Small intestine (tissue), 7 donors: ENCODE results near the gene ANKS1B. TPM values are rescaled to one million over a fixed set of nuclear protein-coding genes. Genes with fewer than 3 reads are reported as not detected.

ENCODE experiments used
- DNase-seq, 2 donors: peaks; one replicate each; pipeline versions ENCODE4 v3.0.0 to v3.0.0-alpha.2; 2013
- FAIRE-seq: peaks from 2 replicates; lab custom pipeline; 2012; peaks lifted over from hg19 to GRCh38; lab: Jason Lieb, UNC
- H3K27ac ChIP-seq, 3 donors: one replicate each; pipeline ENCODE4 v1.5.1; 2013; ENCODE audit warnings: low read length in 2 of 3, mild to moderate bottlenecking in 2 of 3, control low read depth in 1 of 3, inconsistent platforms in 1 of 3, low read depth in 1 of 3, moderate library complexity in 1 of 3
- H3K27me3 ChIP-seq, 3 donors: one replicate each; pipeline ENCODE4 v1.6.1; 2013; ENCODE audit warnings: low read length in 3 of 3, inconsistent platforms in 1 of 3; ENCODE audit not compliant: control insufficient read depth in 3 of 3, insufficient read depth in 3 of 3
- H3K36me3 ChIP-seq, 3 donors: one replicate each; pipeline ENCODE4 v1.6.1; 2013; ENCODE audit warnings: low read length in 3 of 3, inconsistent platforms in 1 of 3, low read depth in 1 of 3, mild to moderate bottlenecking in 1 of 3, moderate library complexity in 1 of 3; ENCODE audit not compliant: control insufficient read depth in 3 of 3, insufficient read depth in 2 of 3
- H3K4me1 ChIP-seq, 3 donors: one replicate each; pipeline ENCODE4 v1.6.1; 2013; ENCODE audit warnings: low read length in 2 of 3, inconsistent platforms in 1 of 3, low read depth in 1 of 3, mild to moderate bottlenecking in 1 of 3, moderate library complexity in 1 of 3; ENCODE audit not compliant: control insufficient read depth in 3 of 3, insufficient read depth in 2 of 3
- H3K4me3 ChIP-seq, 3 donors: one replicate each; pipeline ENCODE4 v1.5.1; 2013; ENCODE audit warnings: low read length in 3 of 3, control low read depth in 1 of 3, inconsistent platforms in 1 of 3, low read depth in 1 of 3, mild to moderate bottlenecking in 1 of 3, moderate library complexity in 1 of 3
- H3K9me3 ChIP-seq, 2 donors: one replicate each; pipeline ENCODE4 v1.6.1; 2013; ENCODE audit warnings: low read depth in 1 of 2, low read length in 1 of 2; ENCODE audit not compliant: control insufficient read depth in 2 of 2, insufficient read depth in 1 of 2
- WGBS, 3 donors: extraction: QIAGEN DNeasy Blood & Tissue Kit; methylation state at CpG; one replicate each; pipeline ENCODE4 v1.1.7; 2013; 5-methylcytosine and 5-hydroxymethylcytosine counted together
- polyA plus RNA-seq, 4 donors: library from polyadenylated mRNA; stranded (reverse) in 3 of 4; unstranded in 1 of 4; fragments of 200-250 nt in 3 of 4; fragments of 120-200 nt in 1 of 4; gene quantifications; one replicate each; pipeline versions ENCODE4 v1.2.1 to v1.2.3, GENCODE V29; 2013
- donor health status: healthy with polysubstance abuse.
- donor health status: control.
- donor health status: control.
- donor health status: Bipolar disorder and iron deficiency.
- donor health status: healthy.

Gene ANKS1B
- polyA plus RNA-seq, 4 donors: 0.44 to 0.72 TPM; not detected in 2

GRCh38 chr12:99170461-99170860, 814.3 kb downstream of the ANKS1B start:
- DNase-seq: no peak
- no peak overlapping the region for H3K4me3 ChIP-seq
- H3K9me3 ChIP-seq: no peaks in the 10 kb centered on the region
- no peak overlapping the region for H3K27ac ChIP-seq
- 68 to 75% (median 69%) methylated on average over 5 of the region's 5 CpGs for WGBS, 3 donors
- no peaks in the 10 kb centered on the region for H3K27me3 ChIP-seq
- H3K4me1 ChIP-seq: no peaks in the 10 kb centered on the region
- no peak for FAIRE-seq
- H3K36me3 ChIP-seq: no peaks in the 10 kb centered on the region

- H3K36me3 ChIP-seq: no peaks in the 10 kb centered on the region
- FAIRE-seq (no peak), DNase-seq (no peak)
- no peak overlapping the region for H3K4me3 ChIP-seq
- no peak overlapping the region for H3K27ac ChIP-seq
- H3K9me3 ChIP-seq: no peaks in the 10 kb centered on the region
- WGBS, 3 donors: 62 to 78% (median 71%) methylated on average over 2 of the region's 2 CpGs
- no peaks in the 10 kb centered on the region for H3K27me3 ChIP-seq
- H3K4me1 ChIP-seq: no peaks in the 10 kb centered on the region
Observed at GRCh38 chr12:99170037-99170436, 814.7 kb downstream of the ANKS1B start.

DNA sequence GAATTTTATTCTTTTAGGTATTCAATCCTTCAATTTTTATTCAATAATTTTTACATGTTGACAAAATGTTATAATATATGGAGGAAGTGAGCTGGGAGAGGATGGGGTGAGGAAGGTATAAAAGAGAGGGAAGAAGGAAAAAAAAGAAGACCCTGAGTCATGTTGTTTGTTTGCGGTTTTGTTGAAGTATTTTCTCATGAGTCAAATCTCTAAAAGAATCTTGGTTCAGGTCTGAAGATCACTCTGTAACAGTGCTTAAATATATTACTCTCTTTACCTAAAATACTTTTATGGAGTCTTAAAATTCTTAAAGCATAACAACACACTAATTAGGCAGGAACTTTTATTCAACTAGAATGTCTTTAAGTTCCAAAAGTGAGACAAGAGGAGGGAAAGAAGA, 826.8 kb downstream of the ANKS1B start:
- Histone ChIP-seq H3K27me3 (no peaks in the 10 kb centered on the region), H3K36me3 (no peaks in the 10 kb centered on the region), H3K27ac (no peak overlapping the region), H3K9me3 (peaks cover 0 to 5% of the 10 kb centered on the region in 2 donors), H3K4me3 (no peak overlapping the region), H3K4me1 (no peaks in the 10 kb centered on the region)
- no peak for DNase-seq
- WGBS, 3 donors: 92 to 96% (median 96%) methylated on average over 1 of the region's 1 CpG
- FAIRE-seq: no peak

DNA sequence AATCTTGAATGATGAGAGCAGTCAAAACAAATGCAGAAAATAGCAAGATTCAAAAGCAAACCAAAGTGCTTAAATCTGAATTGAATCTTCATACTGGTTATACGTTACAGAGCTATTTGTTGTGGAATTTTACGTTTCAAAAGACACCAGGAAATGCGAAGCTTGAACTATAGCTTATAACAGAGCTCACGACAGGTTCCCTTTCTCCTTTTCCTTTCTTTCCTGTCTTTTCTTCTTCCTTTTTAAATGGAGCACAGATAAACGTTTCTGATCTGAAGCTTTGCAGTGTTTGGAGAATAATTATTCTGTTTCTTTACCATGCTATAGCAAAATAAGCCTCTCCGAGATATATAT, 829.8 kb downstream of the ANKS1B start:
- Histone ChIP-seq H3K27me3 (no peaks in the 10 kb centered on the region), H3K4me1 (no peaks in the 10 kb centered on the region), H3K4me3 (no peak overlapping the region), H3K27ac (no peak overlapping the region), H3K36me3 (no peaks in the 10 kb centered on the region), H3K9me3 (no peaks in the 10 kb centered on the region)
- 36 to 45% (median 39%) methylated on average over 6 of the region's 6 CpGs for WGBS, 3 donors
- FAIRE-seq (no peak), DNase-seq (no peak)

DNA sequence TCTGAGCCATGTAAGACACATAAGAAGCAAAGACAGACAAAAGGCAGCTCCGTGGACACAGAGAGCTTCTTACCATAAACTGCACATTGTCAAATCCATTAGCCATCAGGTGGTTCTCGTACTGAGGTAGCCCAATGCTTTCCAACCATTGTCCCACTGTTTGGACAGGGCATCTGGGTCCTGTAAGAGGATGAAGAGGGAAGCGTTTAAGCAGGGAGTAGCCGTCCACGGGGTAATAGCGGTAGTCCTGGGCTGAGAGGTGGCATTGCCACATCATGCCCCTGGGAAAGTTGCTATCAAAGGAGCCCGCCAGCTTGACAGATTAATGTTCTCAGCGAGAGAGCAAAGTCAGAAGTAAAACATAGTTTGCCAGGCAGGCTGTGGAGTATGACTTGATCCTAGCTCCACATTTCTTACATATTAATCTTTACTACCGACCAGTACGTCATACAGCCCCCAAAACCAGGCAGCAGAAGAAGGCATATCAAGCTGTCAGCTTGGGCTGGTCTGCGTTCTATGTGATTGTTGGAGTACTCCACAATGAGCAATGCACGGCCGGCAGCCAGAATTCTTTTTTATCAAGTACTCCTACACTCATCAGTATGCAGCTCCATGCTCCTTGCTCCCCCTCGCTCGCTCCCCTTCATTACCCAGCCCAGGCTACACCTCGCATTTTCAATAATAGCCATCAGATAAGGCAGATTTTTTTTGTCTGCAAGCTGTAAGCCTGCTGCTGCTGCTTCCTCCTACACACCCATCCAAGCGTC, 830.3 kb downstream of the ANKS1B start:
- no peak overlapping the region for H3K4me3 ChIP-seq
- no peaks in the 10 kb centered on the region for H3K36me3 ChIP-seq
- no peaks in the 10 kb centered on the region for H3K9me3 ChIP-seq
- 50 to 54% (median 52%) methylated on average over 17 of the region's 17 CpGs for WGBS, 3 donors
- no peaks in the 10 kb centered on the region for H3K4me1 ChIP-seq
- DNase-seq (no peak), FAIRE-seq (no peak)
- no peaks in the 10 kb centered on the region for H3K27me3 ChIP-seq
- no peak overlapping the region for H3K27ac ChIP-seq

DNA sequence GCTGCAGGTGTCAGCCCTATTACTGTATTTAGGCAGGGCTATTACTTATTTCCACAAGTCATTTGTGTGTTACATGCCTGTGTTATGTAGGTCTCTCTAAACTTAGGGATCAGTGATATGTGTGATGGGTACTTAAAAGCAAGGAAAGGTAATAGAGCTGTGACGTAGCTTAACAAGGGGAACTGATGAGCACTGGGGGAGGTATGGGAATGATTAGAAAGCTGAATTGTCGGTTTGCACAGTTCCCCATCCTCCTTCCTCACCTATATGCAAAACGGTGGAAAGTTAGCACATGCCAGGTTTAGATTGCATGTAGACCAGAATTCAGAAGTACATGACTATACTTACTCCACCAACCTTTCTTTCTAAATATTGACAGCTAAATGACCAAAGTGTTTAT, 831.4 kb downstream of the ANKS1B start:
- H3K4me1 ChIP-seq: no peaks in the 10 kb centered on the region
- FAIRE-seq: no peak
- no peaks in the 10 kb centered on the region for H3K9me3 ChIP-seq
- no peaks in the 10 kb centered on the region for H3K27me3 ChIP-seq
- H3K4me3 ChIP-seq: no peak overlapping the region
- 67 to 73% (median 69%) methylated on average over 3 of the region's 3 CpGs for WGBS, 3 donors
- H3K36me3 ChIP-seq: no peaks in the 10 kb centered on the region
- no peak overlapping the region for H3K27ac ChIP-seq
- DNase-seq: no peak

DNA sequence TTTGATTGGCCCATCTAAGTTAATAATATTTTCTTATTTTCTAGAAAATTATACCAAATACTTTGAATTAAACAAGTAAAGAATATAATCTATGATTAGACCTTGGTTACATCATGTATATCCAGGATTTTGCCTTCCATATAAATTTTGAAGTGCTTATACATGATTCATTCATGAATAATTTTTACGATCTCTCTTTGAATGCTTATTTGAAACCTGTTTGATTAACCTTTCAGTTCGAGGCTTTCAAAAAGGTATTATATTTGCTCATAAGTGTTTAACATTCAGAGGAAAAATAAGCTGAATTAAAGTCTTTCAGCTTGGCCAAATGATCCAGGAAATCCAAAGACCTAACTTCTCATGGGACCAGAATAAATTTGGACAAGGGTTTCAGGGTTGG, 832.4 kb downstream of the ANKS1B start:
- no peak for FAIRE-seq

DNA sequence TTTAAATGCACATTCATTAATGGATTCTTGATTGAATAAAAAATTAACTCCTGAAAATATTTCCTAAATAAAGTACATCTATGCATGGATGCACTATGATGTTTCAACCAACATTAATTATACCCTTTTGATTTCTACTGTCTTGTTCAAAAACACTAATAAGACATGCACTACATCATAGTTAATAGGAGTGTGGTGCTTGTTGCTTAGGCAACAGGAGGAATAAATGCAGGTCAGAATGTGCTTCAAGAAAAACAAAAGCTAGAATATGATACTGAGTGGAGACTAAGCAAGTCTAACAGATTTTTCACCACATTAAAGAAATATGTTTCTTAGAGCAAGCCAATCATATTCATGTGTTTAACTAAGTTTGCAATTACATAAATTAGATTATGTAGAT, 833.0 kb downstream of the ANKS1B start:
- no peaks in the 10 kb centered on the region for H3K4me1 ChIP-seq

More for the DNA sequence above, 832.4 kb downstream of the ANKS1B start:
- no peak for DNase-seq
- Histone ChIP-seq H3K36me3 (no peaks in the 10 kb centered on the region), H3K27me3 (no peaks in the 10 kb centered on the region), H3K4me1 (no peaks in the 10 kb centered on the region), H3K4me3 (no peak overlapping the region), H3K27ac (no peak overlapping the region), H3K9me3 (no peaks in the 10 kb centered on the region)
- 49 to 73% (median 54%) methylated on average over 2 of the region's 2 CpGs for WGBS, 3 donors

DNA sequence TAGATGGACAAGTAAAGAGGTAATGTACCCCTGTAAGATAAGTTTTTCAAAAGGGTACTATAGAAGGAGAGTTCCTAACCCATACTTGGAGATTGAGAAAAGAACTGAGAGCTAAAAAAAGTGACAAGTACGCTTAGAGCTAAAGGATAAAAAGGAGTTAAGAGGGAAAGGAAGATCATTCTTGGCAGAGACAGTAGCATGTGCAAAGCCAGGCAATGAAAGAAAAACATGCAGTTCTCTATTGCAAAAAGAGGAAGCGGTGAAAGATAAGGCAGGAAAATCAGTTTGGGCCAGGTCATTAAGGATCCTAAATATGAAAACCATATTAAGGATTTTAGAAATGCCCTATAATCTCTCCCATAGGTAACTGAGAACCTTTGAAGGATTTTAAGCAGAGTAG, 837.6 kb downstream of the ANKS1B start:
- 55 to 75% (median 60%) methylated on average over 2 of the region's 2 CpGs for WGBS, 3 donors
- H3K4me3 ChIP-seq: no peak overlapping the region
- H3K9me3 ChIP-seq: no peaks in the 10 kb centered on the region
- H3K27me3 ChIP-seq: no peaks in the 10 kb centered on the region
- H3K4me1 ChIP-seq: no peaks in the 10 kb centered on the region
- no peak for FAIRE-seq
- no peak overlapping the region for H3K27ac ChIP-seq
- no peak for DNase-seq
- H3K36me3 ChIP-seq: no peaks in the 10 kb centered on the region

More for the DNA sequence above, 833.0 kb downstream of the ANKS1B start:
- Histone ChIP-seq H3K9me3 (no peaks in the 10 kb centered on the region), H3K36me3 (no peaks in the 10 kb centered on the region), H3K27ac (no peak overlapping the region), H3K4me3 (no peak overlapping the region), H3K27me3 (no peaks in the 10 kb centered on the region)
- no peak for DNase-seq
- FAIRE-seq: no peak
